ENCODE results near the gene LTBP2.

The LTBP2 gene

GRCh38 chr14:74573421-74574089 lies 38.5 kb downstream of the LTBP2 start:
- no peak for TF ChIP-seq EGR1 (IDR thresholded peaks at IDR 0.05)
- no peak for TF ChIP-seq CREB1 (IDR thresholded peaks at IDR 0.05; ENCODE audit: low read depth)
- peak; percentile 38; the same call in 1 of the 2 replicates for TF ChIP-seq RAD21 (IDR thresholded peaks at IDR 0.05; ENCODE audit: low read depth)
- 0 out of 2 replicates have a peak, but pooled peaks have one; percentile 47 for TF ChIP-seq TEAD4 (IDR thresholded peaks at IDR 0.05)

DNA sequence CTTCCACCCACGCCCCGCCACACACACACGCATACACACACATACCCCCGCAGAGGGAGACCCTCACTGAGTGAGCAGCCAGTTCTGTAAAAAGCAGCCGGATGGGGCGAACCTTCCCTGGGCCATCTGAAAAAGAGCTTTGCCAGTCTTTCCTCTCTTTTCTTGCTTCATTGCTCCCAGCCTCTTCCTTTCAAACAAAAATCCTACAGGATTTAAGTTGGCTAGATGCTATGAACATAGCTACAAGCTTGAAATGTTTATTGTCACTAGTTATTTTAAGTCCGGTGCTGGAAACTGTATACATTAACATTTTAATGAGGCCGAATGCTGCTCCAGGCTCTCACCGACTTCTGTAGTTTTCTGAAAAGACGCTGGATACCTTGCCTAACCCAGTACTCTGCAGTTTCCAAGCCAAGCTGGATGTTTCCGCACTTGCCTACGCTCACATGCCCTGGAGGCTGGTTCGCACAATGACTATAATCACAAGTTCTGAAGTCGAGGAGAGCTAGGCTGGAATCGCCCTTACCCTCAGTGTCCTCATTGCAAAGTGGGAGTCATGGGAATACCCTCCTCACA lies 39.2 kb downstream of the LTBP2 start:
- TF ChIP-seq EGR1 (IDR thresholded peaks at IDR 0.05) (peak; percentile 83), FOXM1 (IDR thresholded peaks at IDR 0.05; ENCODE audit: borderline replicate concordance, low read depth) (no peak)

DNA sequence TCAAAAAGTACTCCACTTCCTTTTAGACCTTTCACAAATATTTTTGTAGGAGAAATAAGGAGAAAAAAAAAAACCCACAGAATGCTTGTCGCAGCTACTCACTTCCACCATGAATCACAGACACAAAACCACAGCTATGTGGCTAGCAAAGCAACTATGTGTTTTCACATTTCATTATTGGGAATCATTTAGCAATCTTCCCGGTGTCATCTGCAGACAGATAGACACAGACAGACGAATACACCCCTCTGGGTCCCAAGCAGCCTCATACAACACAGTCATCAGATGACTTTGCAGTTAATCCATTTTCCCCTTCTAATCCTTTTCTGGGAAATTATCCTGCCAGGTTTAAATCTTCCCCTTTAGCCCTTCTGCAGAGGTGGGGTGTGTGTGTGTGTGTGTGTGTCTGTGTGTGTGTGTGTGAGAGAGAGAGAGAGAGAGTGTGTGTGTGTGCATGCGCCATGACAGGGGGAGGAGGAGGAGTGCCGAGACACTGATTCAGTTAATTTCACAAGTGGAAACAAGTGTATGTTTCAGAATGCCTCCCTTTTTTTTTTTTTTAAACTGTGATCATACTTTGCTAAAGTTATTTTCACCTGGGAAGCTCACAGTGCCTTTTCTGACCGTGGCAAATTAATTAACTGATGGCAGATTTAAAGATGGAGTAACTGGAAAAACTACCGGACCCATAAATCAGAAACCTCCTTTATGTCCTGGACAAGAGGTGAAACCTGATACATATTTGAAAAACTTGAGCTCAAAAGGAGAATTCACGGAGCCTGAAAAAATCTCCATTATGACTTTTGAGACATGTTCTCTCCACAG lies 39.9 kb downstream of the LTBP2 start:
- TF ChIP-seq NFIC (IDR thresholded peaks at IDR 0.05) (0 out of 2 replicates have a peak, but pooled peaks have one; percentile 8), CEBPB (IDR thresholded peaks at IDR 0.05) (no peak), RAD21 (IDR thresholded peaks at IDR 0.05; ENCODE audit: low read depth) (no peak), YY1 (IDR thresholded peaks at IDR 0.05; ENCODE audit: low read depth) (peak; percentile 90), EP300 (IDR thresholded peaks at IDR 0.05; ENCODE audit: borderline replicate concordance) (peak; percentile 32; the same call in 1 of the 2 replicates), TCF12 (IDR thresholded peaks at IDR 0.05; ENCODE audit: low read depth) (0 out of 2 replicates have a peak, but pooled peaks have one; percentile 19), EGR1 (IDR thresholded peaks at IDR 0.05) (no peak), ZBTB7A (IDR thresholded peaks at IDR 0.05; ENCODE audit: low read depth) (no peak), TAF1 (IDR thresholded peaks at IDR 0.05; ENCODE audit: low read depth) (peak; percentile 29; the same call in 1 of the 2 replicates)

- no peak for TF ChIP-seq MAX (IDR thresholded peaks at IDR 0.05)
- no peak for TF ChIP-seq CREB1 (IDR thresholded peaks at IDR 0.05; ENCODE audit: low read depth)
- no peak for TF ChIP-seq FOXM1 (IDR thresholded peaks at IDR 0.05; ENCODE audit: borderline replicate concordance, low read depth)
- no peak for TF ChIP-seq CEBPB (IDR thresholded peaks at IDR 0.05)
- no peak for TF ChIP-seq TCF12 (IDR thresholded peaks at IDR 0.05; ENCODE audit: low read depth)
- no peak for TF ChIP-seq EGR1 (IDR thresholded peaks at IDR 0.05)
- no peak for TF ChIP-seq EP300 (IDR thresholded peaks at IDR 0.05; ENCODE audit: borderline replicate concordance)
- TF ChIP-seq ZBTB7A (IDR thresholded peaks at IDR 0.05; ENCODE audit: low read depth): no peak
- TF ChIP-seq TEAD4 (IDR thresholded peaks at IDR 0.05): no peak
- TF ChIP-seq NFIC (IDR thresholded peaks at IDR 0.05): no peak
- TF ChIP-seq TAF1 (IDR thresholded peaks at IDR 0.05; ENCODE audit: low read depth): no peak
- TF ChIP-seq REST (IDR thresholded peaks at IDR 0.05; ENCODE audit: low read depth): no peak
- TF ChIP-seq, protein P1, sequence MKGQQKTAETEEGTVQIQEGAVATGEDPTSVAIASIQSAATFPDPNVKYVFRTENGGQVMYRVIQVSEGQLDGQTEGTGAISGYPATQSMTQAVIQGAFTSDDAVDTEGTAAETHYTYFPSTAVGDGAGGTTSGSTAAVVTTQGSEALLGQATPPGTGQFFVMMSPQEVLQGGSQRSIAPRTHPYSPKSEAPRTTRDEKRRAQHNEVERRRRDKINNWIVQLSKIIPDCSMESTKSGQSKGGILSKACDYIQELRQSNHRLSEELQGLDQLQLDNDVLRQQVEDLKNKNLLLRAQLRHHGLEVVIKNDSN (IDR thresholded peaks at IDR 0.05): no peak
- TF ChIP-seq RAD21 (IDR thresholded peaks at IDR 0.05; ENCODE audit: low read depth): no peak
- TF ChIP-seq YY1 (IDR thresholded peaks at IDR 0.05; ENCODE audit: low read depth): no peak
Observed at GRCh38 chr14:74571441-74571841, 40.6 kb downstream of the LTBP2 start.

- TF ChIP-seq NFIC (IDR thresholded peaks at IDR 0.05) (no peak), REST (IDR thresholded peaks at IDR 0.05; ENCODE audit: low read depth) (no peak), TCF12 (IDR thresholded peaks at IDR 0.05; ENCODE audit: low read depth) (no peak), ZBTB7A (IDR thresholded peaks at IDR 0.05; ENCODE audit: low read depth) (no peak), EGR1 (IDR thresholded peaks at IDR 0.05) (no peak)
- TF ChIP-seq, protein P1 (IDR thresholded peaks at IDR 0.05): no peak
Observed at GRCh38 chr14:74570696-74571095, 41.3 kb downstream of the LTBP2 start.
